Neural crest cell (in vitro differentiated cells): ENCODE measurements around the gene ATOH7. TPM values are rescaled to one million over a fixed set of nuclear protein-coding genes. Genes with fewer than 3 reads are reported as not detected.
"Not testable (repeated sequence)": the region's sequence is repeated elsewhere in the genome, so short reads cannot be mapped to it uniquely, and the experiment has no call there.

Experiments
- DNase-seq: peaks from one replicate; pipeline ENCODE4 v3.0.0; 2021; ENCODE audit warnings: low read depth, mixed read lengths, low spot score
- H3K27ac Mint-ChIP-seq: one replicate; pipeline ENCODE4 v1.8.0; 2021; ENCODE audit warnings: mild to moderate bottlenecking, mixed read lengths; ENCODE audit not compliant: unreplicated experiment
- H3K27me3 Mint-ChIP-seq: 2 replicates; pipeline ENCODE4 v1.8.0; 2021; ENCODE audit warnings: low read depth, mild to moderate bottlenecking, mixed read lengths
- H3K36me3 Mint-ChIP-seq: 2 replicates; pipeline ENCODE4 v1.8.0; 2021; ENCODE audit warnings: low read depth, mild to moderate bottlenecking, mixed read lengths
- H3K4me1 Mint-ChIP-seq: 2 replicates; pipeline ENCODE4 v1.8.0; 2021; ENCODE audit warnings: mixed read lengths
- H3K4me3 Mint-ChIP-seq: one replicate; pipeline ENCODE4 v1.8.0; 2021; ENCODE audit warnings: mild to moderate bottlenecking, mixed read lengths
- H3K9me3 Mint-ChIP-seq: 2 replicates; pipeline ENCODE4 v1.8.0; 2021; ENCODE audit warnings: mixed read lengths
- CTCF ChIP-seq: fragments of 200-600 bp; sonication (generic); conservative IDR thresholded peaks from 2 replicates; pipeline ENCODE4 v1.5.0; 2021; ENCODE audit warnings: antibody characterized with exemption, mild to moderate bottlenecking
- total RNA-seq: library from RNA; stranded (reverse); gene quantifications from 2 replicates; pipeline ENCODE4 v1.2.1, GENCODE V29; 2021

The ATOH7 gene
- total RNA-seq, 1 donor from 2014 or later = 0.84 TPM

GRCh38 chr10:68211669-68212068 is 20.2 kb downstream of the ATOH7 start:
- Mint-ChIP-seq H3K27me3 (peaks cover 6% of the 10 kb centered on the region), H3K36me3 (no peaks in the 10 kb centered on the region), H3K27ac (no peak overlapping the region), H3K9me3 (no peaks in the 10 kb centered on the region), H3K4me3 (no peak overlapping the region), H3K4me1 (no peaks in the 10 kb centered on the region)
- no peak for DNase-seq
- TF ChIP-seq CTCF = no peak

- no peaks in the 10 kb centered on the region for H3K36me3 Mint-ChIP-seq
- no peaks in the 10 kb centered on the region for H3K4me1 Mint-ChIP-seq
- peak; percentile 51 for DNase-seq
- no peak overlapping the region for H3K4me3 Mint-ChIP-seq
- H3K27ac Mint-ChIP-seq = peak overlapping the region; percentile 86
- H3K27me3 Mint-ChIP-seq = peaks cover 10% of the 10 kb centered on the region
- H3K9me3 Mint-ChIP-seq = no peaks in the 10 kb centered on the region
- peak; percentile 62 for TF ChIP-seq CTCF
These were observed 23.4 kb downstream of the ATOH7 start for GRCh38 chr10:68208424-68209042.

- Mint-ChIP-seq H3K4me1 (no peaks in the 10 kb centered on the region), H3K9me3 (no peaks in the 10 kb centered on the region), H3K36me3 (no peaks in the 10 kb centered on the region), H3K4me3 (no peak overlapping the region), H3K27ac (no peak overlapping the region), H3K27me3 (peaks cover 12% of the 10 kb centered on the region)
- no peak for TF ChIP-seq CTCF
- DNase-seq = no peak
These were observed 29.0 kb downstream of the ATOH7 start for GRCh38 chr10:68202960-68203353.

- no peak for TF ChIP-seq CTCF
- Mint-ChIP-seq H3K4me3 (no peak overlapping the region), H3K27me3 (peaks cover 8% of the 10 kb centered on the region), H3K9me3 (no peaks in the 10 kb centered on the region), H3K4me1 (no peaks in the 10 kb centered on the region), H3K36me3 (no peaks in the 10 kb centered on the region), H3K27ac (no peak overlapping the region)
- DNase-seq = no peak
These were observed 35.2 kb downstream of the ATOH7 start for GRCh38 chr10:68196701-68197100.

- not testable (repeated sequence) for H3K4me3 Mint-ChIP-seq, H3K36me3 Mint-ChIP-seq, H3K9me3 Mint-ChIP-seq, H3K27me3 Mint-ChIP-seq, H3K4me1 Mint-ChIP-seq, H3K27ac Mint-ChIP-seq, DNase-seq
These were observed 36.1 kb downstream of the ATOH7 start for GRCh38 chr10:68195776-68196175.

- no peak overlapping the region for H3K4me3 Mint-ChIP-seq
- H3K9me3 Mint-ChIP-seq = no peaks in the 10 kb centered on the region
- no peak for DNase-seq
- H3K27ac Mint-ChIP-seq = no peak overlapping the region
- no peak for TF ChIP-seq CTCF
- no peaks in the 10 kb centered on the region for H3K4me1 Mint-ChIP-seq
- H3K36me3 Mint-ChIP-seq = no peaks in the 10 kb centered on the region
- H3K27me3 Mint-ChIP-seq = peaks cover 10% of the 10 kb centered on the region
These were observed 37.6 kb downstream of the ATOH7 start for GRCh38 chr10:68194290-68194689.
